ENCODE measurements around the gene NOG. TPM values are rescaled to one million over a fixed set of nuclear protein-coding genes. Genes with fewer than 3 reads are reported as not detected.

NOG gene
- 3.6 TPM for total RNA-seq

DNA sequence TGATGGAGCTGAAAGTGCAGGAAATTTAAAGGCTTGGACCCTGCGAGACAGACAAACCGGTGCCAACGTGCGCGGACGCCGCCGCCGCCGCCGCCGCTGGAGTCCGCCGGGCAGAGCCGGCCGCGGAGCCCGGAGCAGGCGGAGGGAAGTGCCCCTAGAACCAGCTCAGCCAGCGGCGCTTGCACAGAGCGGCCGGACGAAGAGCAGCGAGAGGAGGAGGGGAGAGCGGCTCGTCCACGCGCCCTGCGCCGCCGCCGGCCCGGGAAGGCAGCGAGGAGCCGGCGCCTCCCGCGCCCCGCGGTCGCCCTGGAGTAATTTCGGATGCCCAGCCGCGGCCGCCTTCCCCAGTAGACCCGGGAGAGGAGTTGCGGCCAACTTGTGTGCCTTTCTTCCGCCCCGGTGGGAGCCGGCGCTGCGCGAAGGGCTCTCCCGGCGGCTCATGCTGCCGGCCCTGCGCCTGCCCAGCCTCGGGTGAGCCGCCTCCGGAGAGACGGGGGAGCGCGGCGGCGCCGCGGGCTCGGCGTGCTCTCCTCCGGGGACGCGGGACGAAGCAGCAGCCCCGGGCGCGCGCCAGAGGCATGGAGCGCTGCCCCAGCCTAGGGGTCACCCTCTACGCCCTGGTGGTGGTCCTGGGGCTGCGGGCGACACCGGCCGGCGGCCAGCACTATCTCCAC is at the start of gene NOG:
TSS of gene NOG (plus strand) at position 54 of the 674 bp plus-strand sequence. CDS start at position 579, 525 bp downstream.
- DNase-seq, result no peak

DNA sequence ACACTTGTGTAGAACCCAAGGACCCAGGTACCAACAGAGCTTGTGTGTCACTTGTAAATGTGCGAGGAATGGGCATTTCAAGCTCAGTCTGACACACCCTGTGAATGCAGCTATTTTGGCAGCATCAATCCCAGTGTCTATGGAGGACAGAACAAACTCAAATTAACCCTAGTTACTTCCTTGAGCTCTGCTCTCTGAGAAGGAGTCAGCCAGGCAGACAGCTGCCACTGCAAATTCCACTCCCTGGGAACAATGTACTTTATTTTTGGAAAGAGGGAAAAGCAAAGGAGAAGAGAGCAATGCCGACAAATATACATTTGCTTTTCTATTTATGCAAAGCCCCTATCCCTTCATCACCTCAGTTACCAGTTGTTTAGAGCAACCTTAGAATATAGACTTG is 48.4 kb upstream of the NOG start:
- peak; percentile 1 for DNase-seq

DNA sequence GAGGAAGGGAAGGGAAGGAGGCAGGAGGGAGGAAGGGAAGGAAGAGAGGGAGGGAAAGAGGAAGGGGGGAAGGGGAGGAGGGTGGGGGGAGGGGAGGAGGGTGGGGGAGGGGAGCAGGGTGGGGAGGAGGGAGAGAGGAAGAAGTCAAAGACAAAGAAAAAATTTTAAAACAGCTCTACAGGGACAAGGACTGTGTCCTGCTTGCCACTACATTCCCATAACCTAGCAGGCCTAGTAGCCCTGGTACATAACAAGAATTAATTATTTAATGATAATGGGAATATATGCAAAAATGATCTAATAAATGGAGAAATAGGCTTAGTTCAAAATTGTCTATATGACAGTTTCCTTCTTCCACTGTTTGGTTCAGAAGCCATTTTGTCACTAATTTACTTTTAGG is 47.6 kb upstream of the NOG start:
- DNase-seq, result no peak

DNA sequence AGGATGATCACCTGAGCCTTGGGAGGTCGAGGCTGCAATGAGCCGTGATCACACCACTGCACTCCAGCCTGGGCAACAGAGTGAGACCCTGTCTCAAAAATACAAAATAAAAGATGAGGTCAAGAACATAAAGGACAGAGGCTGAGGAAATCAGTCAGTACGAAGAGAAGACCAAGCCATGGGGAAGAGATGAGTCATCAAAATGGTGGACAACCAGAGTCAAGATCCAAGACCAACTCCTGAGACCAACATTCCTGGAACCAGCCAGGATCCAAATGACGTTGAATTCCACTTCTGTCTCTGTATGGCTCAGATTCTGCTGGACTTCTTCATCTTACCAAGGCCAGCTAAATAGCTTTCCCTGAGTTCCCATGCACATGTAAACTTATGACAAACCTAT is 44.8 kb upstream of the NOG start:
- DNase-seq, result no peak

DNA sequence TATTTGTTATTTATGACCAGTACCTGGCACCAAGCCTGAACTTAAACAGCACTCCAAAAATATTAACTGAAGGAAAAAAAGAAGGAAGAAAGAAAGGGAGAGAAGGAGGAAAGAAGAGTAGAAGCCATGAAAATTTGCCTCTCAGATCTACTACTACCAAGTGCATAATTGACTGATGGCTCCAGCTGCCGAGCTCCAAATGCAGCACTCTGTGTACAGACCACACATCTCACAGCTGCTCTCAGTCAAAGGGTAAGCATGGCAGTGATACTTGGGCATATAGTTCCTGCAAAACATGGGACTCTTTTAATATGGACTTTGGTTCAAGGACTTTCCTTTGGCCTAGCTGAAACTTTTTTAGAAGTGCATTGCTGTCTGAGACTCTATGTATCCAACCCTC is 44.0 kb upstream of the NOG start:
- peak; percentile 4 for DNase-seq

DNA sequence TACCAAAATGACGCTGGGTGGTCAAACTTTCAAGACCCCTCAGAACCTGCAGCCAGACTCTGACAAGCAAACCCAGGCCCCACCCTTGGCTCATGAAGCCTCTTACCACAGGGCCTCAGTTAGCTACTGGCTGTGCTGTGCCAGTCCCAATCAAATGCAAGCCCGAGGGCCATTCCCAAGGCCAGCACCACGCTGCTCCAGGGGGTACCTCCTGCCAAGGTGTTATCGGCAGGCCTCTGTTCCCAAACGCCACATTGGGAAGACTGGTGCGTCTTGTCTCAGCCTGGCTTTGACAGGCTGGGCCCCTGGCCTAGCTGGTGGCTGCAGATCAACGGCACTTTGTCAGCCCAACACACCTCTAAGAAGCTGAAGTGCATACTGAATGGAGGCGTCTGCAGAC is 35.8 kb upstream of the NOG start:
- DNase-seq, result no peak

DNA sequence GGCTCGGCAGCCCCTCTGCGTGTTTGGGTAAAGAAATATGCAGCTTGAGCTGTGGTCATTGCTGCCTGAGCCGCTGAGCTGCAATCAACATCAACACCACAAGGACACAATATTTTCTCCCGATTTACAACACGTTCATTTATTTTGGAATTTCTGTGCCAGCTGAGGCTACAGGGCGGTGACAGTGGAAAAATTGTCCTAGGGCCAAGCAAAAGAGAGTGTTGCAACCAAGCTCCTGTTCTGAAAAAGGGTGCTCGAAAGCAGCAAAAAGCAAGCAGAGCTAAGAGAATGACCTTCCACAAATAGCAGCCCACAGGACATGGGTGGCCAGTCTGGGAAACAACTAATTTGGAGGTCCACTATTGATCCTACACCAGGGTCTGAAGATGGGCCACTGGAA is 35.4 kb upstream of the NOG start:
- DNase-seq, result no peak

DNA sequence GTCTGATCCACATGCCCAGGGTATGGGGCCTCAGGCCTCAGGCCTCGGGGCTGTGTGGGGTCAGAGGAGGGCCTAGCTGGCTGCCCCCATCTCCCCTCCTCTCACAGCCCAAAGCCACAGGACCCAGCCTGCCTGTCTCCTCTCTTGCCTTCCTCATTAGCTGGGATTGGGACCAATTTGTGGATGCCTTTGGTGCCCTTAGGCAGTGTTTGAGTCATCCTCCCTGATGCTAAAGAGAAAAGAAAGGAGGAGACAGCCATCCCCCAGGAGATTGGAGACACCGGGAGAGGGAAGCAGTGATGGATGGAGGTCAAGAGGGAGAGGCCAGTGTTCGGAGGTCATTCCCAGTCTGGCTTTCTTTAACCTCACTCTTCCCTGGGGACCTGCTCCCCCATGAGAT is 23.3 kb upstream of the NOG start:
- no peak for DNase-seq

DNA sequence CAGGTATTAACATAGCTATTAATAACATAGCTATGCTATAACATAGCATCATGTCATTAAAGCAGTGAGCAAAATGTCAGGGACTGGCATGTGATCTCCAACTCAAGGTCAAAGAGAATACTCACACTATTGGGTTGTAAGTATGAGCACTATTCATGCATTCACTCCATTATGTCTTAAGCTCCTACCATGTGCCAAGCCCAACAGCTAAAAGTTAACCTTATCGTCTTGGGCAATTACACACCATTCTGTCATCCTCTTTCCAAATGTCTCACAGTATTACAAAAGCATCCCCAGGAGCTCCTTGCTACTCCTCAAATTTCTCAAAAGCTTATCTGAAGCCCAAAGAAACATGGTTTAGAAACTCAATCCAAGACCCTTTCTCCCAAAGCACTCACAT is 22.0 kb upstream of the NOG start:
- DNase-seq, result no peak

DNA sequence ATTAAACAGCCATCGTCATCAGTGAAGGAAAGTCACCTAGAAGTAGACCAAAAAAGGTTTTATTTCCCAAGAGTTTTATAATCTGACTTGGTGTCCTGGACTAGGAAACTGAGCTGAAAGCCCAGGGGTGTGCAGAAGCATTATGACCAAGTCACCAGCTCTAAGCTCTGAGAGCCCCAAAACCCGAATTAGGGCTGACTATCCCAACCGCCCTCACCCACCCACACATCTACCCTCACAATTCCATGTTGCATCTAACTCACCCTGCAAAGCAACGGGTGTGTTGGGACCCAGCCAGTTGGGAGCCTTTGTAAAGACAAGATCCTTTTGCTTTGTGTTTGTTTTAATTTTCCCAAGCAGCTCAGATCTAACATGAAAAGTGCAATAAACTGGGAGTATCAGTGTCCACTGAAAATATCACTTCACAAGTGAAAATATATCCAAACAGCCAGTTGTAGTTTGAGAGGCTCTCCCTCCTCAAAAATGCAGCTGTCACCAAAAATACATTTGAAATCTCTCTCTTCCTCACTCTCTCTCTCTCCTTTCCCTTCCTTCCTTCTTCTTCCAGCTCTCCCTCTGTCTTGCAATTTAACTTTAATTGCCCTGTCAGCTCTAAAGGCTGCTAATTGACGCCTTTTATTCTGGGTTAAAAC is 16.2 kb upstream of the NOG start:
- DNase-seq, result no peak

DNA sequence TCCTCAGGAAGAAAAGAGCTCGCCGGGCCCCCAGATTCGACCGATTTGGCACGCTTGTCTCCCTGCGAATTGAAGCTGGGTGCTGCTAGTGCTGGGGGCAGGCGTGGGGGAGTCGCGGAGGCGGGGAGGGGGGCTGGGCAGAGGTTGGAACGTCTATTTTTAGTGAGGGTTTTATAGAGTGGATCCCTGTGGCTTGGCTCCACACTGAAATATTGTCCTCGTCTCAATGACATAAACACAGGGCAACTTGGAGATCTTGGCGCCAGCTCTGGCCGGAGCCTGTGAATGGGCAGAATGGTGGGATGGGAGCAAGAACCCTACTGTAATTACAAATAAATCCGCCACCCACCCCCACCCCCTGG is 15.7 kb upstream of the NOG start:
- no peak for DNase-seq

DNA sequence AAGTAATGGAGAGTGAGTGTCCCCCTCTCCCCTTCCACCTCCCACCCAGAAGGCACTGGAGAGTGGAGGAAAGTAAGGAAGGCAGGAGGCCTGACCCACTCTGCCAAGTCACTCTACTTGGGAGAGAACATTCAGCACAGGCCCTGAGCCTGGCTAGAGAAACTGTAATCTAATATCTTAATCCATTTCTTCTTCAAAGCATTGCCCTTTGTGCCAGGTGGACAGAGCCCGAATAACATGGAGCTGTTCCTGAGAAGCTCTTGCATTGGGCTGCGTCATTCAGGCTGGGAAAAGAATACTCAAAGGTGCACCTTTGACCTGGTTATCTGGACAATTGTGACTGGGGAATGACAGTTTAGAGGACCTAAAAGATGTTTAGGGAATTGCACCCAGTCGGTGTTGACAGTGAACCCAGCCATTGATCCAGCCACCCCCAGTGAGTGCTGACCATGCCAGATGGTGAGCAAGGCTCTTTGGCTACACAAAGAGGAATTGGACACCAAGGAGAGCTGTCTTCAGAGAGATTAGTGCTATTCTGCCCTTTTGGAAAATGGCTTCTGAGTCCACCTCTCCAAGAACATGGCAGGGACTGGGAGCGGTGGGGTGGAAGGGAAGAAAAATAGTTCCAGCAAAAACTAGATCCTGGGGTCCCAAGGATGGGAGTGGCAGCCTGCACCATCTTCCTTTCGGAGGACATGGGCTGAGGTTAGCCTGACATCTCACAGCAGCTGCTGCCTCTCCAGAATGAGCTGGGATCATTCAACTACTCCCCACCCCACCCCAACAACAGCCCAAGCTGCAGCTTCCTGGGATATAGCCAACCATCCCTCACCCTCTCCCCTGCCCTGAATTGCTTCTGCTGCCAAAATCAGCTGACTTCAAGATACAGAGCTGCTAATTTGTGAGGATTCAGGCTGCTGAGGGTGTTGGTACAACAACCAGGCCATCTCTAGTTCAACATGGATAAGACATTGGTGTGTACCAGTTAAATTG is 11.6 kb upstream of the NOG start:
- no peak for DNase-seq

DNA sequence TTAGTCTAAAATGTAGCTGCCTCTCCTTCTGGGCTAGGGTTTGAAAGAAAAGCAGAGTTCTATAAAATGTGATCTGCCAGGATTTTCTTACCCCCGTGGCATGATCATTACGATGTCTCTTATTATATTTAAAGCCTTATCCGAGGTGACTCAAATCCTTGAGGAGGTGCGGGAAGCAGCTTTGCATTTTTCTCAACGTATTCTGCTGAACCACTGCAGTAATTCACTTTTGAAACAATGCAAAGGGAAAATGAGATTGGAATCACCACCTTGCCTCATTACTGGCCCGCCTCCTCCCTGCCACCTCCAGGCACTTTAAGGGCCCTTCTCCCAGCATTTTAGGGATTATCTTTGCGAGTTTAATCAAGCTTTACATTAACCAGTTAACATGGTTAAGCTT is 9.7 kb upstream of the NOG start:
- DNase-seq, result no peak

DNA sequence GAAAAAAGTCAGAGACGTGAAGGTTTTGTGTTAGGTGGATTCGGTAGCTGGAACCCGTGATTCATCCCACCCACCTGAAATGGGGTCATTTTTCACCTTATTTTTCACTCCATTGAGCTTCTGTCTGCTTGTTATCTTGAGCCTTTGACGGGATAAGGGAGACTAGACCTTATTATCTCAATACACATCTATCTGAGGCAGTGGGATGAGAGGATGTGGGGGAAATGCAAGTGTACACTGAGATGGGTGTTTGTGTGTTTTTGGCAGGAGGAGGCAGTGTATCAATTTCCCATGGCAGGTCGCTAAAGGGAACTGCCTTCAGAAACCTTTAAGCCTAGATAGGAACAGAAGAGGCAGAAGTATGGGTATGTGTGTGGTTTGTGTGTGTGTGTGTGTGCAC is 6.2 kb upstream of the NOG start:
- DNase-seq, result no peak

DNA sequence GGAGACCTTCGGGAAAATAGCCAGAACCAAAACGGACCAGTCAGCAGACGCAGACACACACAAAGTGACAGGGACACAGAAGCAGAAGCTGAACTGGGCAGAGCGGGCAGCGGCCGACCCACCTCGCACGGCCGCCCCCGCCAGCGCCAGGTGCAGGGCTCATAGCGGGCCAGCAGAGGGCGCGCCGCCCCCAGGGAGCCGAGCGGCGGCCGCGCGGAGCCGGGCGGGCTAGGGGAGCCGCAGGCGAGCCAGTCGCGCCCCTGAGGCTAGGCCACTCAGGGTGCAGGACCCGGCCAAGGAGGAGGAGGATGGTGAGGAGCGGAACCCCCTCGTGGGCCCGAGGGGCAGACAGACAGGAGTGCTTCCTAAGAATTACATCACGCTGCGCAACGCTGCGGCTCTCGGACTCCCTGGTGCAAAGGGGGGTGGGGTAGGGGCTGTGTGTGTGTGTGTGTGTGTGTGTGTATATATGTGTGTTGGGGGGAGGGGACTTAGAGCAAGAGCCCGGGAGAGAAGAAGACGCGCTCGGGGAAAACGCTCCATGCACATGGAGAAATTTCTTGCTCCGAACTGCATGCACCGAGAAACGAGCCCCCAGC is 913 bp upstream of the NOG start:
- DNase-seq, result peak; percentile 54

DNA sequence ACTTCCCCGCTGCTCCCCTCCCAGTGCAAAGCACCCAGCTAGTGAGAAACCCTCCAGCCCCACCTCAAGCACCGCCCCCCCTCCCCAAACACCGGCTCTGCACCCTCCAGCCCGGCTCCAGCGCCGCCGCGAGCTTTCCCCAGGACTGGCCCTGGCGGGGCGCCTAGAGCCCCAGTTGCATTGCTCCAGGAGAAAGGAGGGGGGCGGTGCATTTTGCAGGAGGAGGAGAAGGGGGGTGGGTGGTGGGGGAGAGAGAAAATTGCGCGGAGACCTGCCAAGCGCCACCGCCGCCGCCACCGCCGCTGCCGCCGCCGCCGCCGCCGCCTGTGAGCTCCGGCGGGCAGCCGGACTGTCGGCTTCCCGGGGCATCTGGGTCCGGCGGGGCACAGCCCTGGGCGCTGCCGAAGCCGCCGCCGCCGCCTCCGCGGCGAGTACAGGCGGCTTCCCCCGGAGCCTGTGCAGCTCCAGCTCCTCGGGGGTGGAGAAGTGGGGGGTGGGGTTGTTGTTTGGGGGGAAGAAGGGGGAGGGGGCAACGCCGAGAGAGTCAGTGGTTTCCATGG is 333 bp upstream of the NOG start:
- peak; percentile 70 for DNase-seq

DNA sequence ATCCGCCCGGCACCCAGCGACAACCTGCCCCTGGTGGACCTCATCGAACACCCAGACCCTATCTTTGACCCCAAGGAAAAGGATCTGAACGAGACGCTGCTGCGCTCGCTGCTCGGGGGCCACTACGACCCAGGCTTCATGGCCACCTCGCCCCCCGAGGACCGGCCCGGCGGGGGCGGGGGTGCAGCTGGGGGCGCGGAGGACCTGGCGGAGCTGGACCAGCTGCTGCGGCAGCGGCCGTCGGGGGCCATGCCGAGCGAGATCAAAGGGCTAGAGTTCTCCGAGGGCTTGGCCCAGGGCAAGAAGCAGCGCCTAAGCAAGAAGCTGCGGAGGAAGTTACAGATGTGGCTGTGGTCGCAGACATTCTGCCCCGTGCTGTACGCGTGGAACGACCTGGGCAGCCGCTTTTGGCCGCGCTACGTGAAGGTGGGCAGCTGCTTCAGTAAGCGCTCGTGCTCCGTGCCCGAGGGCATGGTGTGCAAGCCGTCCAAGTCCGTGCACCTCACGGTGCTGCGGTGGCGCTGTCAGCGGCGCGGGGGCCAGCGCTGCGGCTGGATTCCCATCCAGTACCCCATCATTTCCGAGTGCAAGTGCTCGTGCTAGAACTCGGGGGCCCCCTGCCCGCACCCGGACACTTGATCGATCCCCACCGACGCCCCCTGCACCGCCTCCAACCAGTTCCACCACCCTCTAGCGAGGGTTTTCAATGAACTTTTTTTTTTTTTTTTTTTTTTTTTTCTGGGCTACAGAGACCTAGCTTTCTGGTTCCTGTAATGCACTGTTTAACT is 1.0 kb downstream of the NOG start:
- no peak for DNase-seq

DNA sequence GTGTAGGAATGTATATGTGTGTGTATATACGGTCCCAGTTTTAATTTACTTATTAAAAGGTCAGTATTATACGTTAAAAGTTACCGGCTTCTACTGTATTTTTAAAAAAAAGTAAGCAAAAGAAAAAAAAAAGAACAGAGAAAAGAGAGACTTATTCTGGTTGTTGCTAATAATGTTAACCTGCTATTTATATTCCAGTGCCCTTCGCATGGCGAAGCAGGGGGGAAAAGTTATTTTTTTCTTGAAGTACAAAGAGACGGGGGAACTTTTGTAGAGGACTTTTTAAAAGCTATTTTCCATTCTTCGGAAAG is 1.6 kb downstream of the NOG start:
- DNase-seq, result no peak

DNA sequence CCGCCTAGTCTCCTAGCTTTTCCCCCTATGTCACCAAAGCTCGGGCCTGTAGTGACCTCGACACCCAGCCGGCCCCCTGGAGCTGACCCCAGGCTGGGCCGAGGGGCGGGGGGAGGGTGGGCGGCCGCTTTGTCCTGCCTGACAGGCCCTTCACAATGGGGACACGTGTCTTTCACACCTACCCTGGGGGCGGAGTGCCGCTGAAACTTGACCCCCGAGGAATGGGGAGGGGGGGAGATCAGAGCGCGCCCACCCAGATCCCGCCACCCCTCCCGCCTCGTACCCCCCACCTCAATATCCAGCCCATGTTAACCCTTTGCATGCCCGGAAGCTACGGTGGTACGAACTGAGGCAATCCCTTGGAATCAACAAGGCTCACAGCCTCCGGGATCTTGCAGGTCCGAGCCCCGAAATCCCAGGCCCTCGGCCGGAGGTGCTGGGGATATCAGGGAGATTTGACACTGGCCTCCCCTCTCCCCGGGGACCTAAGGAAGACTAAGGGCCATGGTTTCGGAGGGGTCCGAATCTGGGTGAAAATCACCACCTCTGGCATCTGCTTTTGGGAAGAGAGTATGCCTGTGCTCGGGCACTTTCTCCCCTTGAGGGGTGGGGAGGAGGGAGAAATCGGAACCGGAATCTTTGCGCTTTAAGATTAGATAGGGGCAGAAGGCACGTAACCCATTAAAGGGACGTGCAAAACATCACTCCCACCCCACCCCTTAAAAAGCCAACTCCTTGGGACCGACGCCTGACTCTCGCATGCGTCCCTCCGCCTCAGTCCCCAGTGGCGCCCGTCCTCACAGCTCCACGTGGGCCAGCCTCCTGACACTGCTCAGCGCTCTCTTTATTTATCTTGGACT is 2.6 kb downstream of the NOG start:
- no peak for DNase-seq

DNA sequence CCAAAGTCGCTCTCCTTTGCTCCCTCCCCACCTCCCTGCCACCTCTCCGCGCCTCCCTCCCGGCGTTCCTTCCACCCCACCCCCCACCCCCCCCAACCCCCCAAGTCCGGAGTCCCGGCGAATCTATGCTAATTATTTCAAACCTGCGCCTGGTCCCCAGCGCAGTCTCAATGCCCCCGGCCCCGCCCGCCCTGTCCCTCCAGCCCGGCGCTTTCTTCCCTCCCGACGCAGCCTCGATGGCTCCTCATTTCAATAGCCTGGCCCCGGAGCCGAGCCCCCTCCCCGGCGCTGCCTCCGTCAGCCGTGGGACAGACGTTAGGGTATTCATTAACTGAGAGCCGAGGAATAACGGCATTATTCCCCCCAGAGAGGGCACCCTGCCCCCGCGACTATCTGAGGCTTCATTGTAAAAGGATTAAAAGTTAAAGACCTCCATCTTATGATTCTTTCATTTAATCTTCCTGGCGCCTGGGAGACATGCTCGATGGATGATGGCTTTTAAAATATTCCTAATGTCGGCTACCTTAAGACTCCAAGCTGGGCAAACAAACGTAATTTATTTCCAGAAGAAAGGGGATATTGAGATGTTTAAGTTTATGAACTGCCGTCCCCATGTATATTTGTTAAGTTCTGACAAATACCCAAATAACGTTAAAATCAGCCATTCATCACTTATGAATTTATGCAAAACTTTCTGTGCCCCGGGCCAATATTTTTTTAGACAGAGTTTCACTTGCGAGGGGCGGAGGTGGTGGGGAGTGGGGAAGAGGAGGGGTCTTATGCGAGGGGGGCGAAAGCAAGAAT is 3.4 kb downstream of the NOG start:
- no peak for DNase-seq
